NB4 (cell line): Measurements from ENCODE around the gene ZNF566.

Experiments
- DNase-seq: peaks from one replicate; pipeline ENCODE4 v3.0.0; 2010; ENCODE audit warnings: low read depth
- H3K4me3 ChIP-seq: one replicate; pipeline ENCODE4 v1.5.1; 2011; ENCODE audit warnings: mild to moderate bottlenecking, low read depth, low read length, moderate library complexity
- MYC ChIP-seq: IDR thresholded peaks from 2 replicates; pipeline ENCODE4 v1.6.1; 2011; ENCODE audit warnings: low read depth, low read length
- POLR2A ChIP-seq: IDR thresholded peaks from 2 replicates; pipeline ENCODE4 v1.6.1; 2011; ENCODE audit warnings: mild to moderate bottlenecking; ENCODE audit not compliant: insufficient read length; ENCODE audit errors: extremely low read depth
- TF ChIP-seq, protein P1 (sequence below): IDR thresholded peaks from one replicate; pipeline ENCODE4 v1.5.1; 2012; ENCODE audit warnings: low read depth, low read length
- TF ChIP-seq, protein P2 (sequence below): IDR thresholded peaks from 2 replicates; pipeline ENCODE4 v1.6.1; 2011; ENCODE audit warnings: low read depth, low read length

Gene ZNF566

DNA sequence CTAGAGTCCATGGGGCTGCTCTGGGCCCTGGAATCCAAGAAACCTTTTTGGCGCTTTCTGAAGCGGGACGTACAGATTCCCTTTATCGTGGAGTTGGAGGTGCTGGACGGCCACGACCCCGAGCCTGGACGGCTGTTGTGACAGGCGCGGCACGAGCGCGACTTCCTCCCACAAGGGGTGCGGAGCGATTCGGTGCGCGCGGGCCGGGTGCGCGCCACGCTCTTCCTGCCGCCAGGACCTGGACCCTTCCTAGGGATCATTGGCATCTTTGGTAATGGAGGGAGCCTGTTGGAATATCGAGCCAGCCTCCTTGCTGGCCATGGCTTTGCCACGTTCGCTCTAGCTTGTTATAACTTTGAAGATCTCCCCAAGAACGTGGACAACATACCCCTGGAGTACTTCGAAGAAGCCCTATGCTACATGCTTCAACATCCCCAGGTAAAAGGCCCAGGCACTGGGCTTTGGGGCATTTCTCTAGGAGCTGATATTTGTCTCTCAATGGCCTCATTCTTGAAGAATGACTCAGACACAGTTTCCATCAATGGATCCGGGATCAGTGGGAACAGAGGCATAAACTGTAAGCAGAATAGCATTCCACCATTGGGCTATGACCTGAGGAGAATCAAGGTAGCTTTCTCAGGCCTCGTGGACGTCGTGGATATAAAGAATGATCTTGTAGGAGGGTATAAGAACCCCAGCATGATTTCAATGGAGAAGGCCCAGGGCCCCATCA, 67.4 kb downstream of the ZNF566 start:
- TF ChIP-seq MYC = no peak
- TF ChIP-seq, protein P1, sequence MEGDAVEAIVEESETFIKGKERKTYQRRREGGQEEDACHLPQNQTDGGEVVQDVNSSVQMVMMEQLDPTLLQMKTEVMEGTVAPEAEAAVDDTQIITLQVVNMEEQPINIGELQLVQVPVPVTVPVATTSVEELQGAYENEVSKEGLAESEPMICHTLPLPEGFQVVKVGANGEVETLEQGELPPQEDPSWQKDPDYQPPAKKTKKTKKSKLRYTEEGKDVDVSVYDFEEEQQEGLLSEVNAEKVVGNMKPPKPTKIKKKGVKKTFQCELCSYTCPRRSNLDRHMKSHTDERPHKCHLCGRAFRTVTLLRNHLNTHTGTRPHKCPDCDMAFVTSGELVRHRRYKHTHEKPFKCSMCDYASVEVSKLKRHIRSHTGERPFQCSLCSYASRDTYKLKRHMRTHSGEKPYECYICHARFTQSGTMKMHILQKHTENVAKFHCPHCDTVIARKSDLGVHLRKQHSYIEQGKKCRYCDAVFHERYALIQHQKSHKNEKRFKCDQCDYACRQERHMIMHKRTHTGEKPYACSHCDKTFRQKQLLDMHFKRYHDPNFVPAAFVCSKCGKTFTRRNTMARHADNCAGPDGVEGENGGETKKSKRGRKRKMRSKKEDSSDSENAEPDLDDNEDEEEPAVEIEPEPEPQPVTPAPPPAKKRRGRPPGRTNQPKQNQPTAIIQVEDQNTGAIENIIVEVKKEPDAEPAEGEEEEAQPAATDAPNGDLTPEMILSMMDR = no peak
- TF ChIP-seq POLR2A = no peak
- TF ChIP-seq, protein P2, sequence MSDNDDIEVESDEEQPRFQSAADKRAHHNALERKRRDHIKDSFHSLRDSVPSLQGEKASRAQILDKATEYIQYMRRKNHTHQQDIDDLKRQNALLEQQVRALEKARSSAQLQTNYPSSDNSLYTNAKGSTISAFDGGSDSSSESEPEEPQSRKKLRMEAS = no peak
- DNase-seq = no peak
- no peak overlapping the region for H3K4me3 ChIP-seq

GRCh38 chr19:36420961-36421748, 68.2 kb downstream of the ZNF566 start:
- H3K4me3 ChIP-seq = no peak overlapping the region

DNA sequence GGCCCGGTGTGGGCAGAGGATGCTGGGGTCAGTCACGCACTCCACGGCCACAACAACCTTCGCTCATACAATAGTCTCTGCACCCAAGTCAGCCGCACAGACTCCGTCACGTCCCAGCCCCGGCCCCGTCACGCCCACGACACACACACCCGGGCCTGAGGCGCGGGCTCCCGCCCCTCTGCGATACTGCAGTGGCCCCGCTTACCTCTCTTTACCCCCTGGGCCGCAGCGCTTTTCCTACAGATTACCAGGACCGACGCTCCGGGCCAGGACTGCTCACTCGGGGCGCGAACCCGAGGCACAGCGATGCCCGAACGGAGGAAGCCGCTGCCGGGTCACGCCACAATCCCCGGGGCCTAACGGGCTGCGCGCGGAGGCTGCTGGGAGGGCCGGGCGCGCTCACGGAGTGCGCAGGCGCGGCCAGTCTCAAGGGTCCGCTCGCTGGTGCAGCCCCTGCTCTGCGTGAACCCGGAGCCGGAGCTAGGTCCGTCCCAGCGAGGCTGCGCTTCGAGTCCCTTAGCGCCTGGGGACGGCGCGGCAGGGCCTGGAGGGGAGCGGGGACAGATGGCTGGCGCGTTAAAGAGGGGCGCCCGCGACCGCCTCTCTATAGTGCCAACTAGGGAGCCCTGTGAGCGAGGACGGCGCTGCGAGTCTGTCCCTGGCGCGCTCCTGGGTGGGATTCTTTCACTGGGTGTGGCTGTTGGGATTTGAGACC, 70.9 kb downstream of the ZNF566 start, which contains the start of gene ZFP82:
TSS of gene ZFP82 (minus strand) at position 358 of the 715 bp plus-strand sequence. CDS start 8,855 bp downstream, outside the sequence.
- TF ChIP-seq, protein P1 = no peak
- TF ChIP-seq MYC (no peak), POLR2A (no peak)
- TF ChIP-seq, protein P2 = no peak
- no peak for DNase-seq
- H3K4me3 ChIP-seq = no peak within 1 kb of the TSS

More at GRCh38 chr19:36420961-36421748, 68.2 kb downstream of the ZNF566 start:
- no peak for TF ChIP-seq POLR2A
- TF ChIP-seq, protein P2 = no peak
- no peak for TF ChIP-seq MYC
- TF ChIP-seq, protein P1 = no peak
- DNase-seq = no peak

DNA sequence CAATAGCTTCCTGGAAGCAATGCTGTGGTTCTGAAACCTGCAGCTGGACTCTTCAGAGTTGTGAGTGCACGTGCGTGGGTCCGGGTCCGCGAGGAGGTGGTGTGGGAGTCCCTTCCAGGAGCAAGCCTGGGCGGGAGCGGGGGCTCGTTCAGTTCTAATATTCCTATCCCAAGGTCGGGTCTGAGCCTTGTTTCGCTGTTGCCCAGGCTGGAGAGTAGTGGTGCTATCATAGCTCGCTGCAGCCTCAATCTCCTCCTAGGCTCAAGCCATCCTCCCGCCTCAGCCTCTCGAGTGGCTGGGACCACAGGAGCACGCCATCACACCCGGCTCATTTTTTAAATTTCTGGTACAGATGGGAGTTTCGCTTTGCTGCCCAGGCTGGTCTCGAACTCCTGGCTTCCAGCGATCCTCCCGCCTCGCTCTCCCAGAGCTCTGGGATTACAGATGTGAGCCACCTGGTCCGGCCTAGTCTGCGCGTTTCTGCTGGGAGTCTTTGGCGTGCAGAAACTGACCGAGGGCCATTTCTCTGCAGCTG, 71.5 kb downstream of the ZNF566 start:
- DNase-seq = no peak
- TF ChIP-seq, protein P1 = no peak
- TF ChIP-seq, protein P2 = no peak
- TF ChIP-seq MYC (no peak), POLR2A (no peak)
- H3K4me3 ChIP-seq = no peak overlapping the region

DNA sequence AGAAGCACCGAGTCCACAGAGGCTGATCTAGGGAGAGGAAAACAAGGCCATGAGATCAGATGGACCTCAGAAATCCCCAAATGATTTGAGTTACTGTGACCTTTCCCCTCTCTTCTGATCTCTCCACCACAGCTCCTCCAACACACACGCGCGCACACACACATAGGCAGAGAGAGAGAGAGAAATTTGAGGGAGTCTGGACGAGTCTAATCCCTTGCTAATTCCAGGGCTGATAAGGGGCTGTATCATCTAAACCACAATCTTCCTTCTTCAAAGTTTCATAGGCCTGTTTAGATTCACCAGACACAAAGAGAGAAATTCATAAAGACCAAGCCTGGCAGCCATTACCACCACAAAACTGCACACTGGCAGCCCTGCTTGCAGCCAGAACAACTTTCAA, 79.5 kb downstream of the ZNF566 start:
- DNase-seq = no peak
- no peak for TF ChIP-seq POLR2A
- no peak overlapping the region for H3K4me3 ChIP-seq

GRCh38 chr19:36408101-36408500, 81.3 kb downstream of the ZNF566 start:
- DNase-seq = no peak
- TF ChIP-seq, protein P2 = no peak
- TF ChIP-seq, protein P1 = no peak
- no peak for TF ChIP-seq MYC
- no peak overlapping the region for H3K4me3 ChIP-seq
